NCI-H524 (cell line): Measurements from ENCODE around the gene IGSF3.
"Not testable (repeated sequence)": the region's sequence is repeated elsewhere in the genome, so short reads cannot be mapped to it uniquely, and the experiment has no call there.

Experiments used
- DNase-seq, 2 experiments: peaks; one replicate each; lab custom pipeline; 2025; lab: John Stamatoyannopoulos, UW

Gene IGSF3

GRCh38 chr1:116630057-116630456 is 37.5 kb downstream of the IGSF3 start:
- DNase-seq = not testable (repeated sequence)

GRCh38 chr1:116629441-116629840 is 38.1 kb downstream of the IGSF3 start:
- DNase-seq = peak in 1 of 2 experiments; percentile 54

- DNase-seq = no peak
These were observed 39.1 kb downstream of the IGSF3 start for GRCh38 chr1:116628448-116628847.

- DNase-seq = peak in 1 of 2 experiments; percentile 68
These were observed 40.2 kb downstream of the IGSF3 start for GRCh38 chr1:116627357-116627756.

DNA sequence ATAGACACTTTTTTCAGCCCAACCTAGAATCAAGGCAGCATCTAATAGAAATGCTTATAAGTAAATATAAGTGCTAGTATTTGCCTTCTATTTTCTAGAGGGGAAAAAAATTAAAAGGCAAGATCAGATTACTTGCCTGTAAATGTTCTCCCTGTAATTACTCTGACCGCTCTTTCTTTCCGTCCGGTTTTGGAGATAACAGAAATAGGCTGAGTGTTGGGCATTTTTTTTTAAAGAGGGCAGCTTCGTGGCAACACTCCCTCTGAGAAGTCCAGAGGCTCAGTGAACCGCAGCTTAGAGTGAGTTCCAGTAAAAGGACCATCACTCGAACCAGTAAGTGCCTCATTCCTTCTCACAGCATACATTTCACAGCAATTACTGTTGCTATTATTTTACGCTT is 40.6 kb downstream of the IGSF3 start:
- DNase-seq = not testable (repeated sequence)

- not testable (repeated sequence) for DNase-seq
These were observed 42.4 kb downstream of the IGSF3 start for GRCh38 chr1:116625155-116625554.

DNA sequence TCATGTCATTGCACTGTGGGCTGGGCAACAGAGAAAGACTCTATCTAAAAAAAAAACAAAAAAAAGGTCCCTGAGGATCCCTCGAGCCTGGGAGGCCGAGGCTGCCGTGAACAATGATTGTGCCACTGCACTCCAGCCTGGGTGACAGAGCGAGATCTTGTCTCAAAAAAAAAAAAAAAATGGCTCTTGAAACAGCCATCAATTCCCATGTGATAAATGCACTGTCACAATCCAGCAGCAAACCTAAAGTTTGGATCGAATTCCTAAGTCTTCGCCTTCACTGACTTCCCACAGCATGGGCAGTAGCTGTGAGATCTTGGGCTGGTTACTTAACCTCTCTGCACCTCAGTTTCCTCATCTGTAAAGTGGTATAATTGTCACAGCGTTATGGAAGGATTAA is 43.5 kb downstream of the IGSF3 start:
- no peak for DNase-seq

GRCh38 chr1:116622496-116622895 is 45.0 kb downstream of the IGSF3 start:
- not testable (repeated sequence) for DNase-seq

DNA sequence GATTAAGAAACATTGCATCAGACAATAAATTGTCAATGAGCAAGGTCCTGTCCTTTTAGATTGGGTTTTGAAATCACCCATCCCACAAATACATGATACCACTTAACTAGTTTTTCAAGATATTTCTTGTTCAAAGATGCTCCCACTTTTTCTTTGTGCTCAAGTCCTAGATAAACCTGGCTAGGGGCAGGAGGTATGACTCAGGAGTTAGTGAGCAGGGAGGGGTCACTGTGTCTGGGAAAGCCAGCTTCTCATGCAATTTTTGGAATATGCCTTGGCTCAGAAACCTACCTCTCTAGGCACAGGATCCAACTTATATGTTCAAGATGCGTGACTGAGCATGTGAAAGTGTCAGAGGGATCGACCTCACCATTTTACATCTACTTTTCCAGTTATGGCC is 45.8 kb downstream of the IGSF3 start:
- DNase-seq = not testable (repeated sequence)

GRCh38 chr1:116620392-116620791 is 47.1 kb downstream of the IGSF3 start:
- DNase-seq = not testable (repeated sequence)

- DNase-seq = not testable (repeated sequence)
These were observed 48.4 kb downstream of the IGSF3 start for GRCh38 chr1:116619106-116619505.

GRCh38 chr1:116617808-116618207 is 49.7 kb downstream of the IGSF3 start:
- peak; percentile 63 to 83 for DNase-seq

DNA sequence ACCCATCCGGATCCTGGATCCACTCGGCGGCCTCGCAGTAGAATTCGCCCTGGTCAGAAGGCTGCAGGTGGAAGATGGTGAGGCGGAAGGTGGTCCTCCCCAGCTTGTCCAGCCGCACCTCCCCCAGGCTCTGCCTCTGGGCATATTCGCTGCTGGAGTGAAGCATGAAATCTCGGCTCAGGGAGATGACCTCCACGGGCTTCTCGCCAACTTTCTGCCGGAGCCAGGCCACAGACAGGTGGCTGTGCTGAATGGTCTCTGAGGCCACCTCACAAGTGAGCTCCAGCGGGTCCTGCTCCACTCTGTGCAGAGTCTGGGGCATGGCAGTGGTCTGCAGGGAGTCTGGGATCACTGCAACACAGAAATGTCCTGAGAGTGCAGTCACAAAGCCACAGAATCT is 53.7 kb downstream of the IGSF3 start:
- DNase-seq = not testable (repeated sequence)

- DNase-seq = peak; percentile 67 to 90
These were observed 57.6 kb downstream of the IGSF3 start for GRCh38 chr1:116609801-116610371.

- not testable (repeated sequence) for DNase-seq
These were observed 58.7 kb downstream of the IGSF3 start for GRCh38 chr1:116608841-116609240.

DNA sequence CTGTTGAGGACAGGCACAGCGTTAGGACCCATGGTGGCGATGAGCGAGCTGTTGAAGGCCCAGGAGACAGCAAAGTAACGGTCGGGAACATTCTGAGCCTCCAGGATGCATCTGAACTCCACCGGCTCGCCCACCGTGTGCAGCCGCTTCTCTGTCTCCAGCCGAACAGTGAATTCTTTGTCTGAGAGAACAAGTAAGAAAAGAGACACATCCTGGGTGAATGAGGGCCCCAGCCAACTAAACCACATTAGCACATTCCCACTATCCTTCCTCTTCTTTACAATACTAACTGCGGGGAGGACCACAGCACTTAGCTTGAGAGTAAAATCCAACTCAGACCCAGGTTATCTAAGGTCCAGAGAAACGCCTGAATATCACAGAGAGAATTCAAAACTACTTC is 59.4 kb downstream of the IGSF3 start:
- not testable (repeated sequence) for DNase-seq

- DNase-seq = peak in 1 of 2 experiments; percentile 32
These were observed 60.1 kb downstream of the IGSF3 start for GRCh38 chr1:116607463-116607862.

DNA sequence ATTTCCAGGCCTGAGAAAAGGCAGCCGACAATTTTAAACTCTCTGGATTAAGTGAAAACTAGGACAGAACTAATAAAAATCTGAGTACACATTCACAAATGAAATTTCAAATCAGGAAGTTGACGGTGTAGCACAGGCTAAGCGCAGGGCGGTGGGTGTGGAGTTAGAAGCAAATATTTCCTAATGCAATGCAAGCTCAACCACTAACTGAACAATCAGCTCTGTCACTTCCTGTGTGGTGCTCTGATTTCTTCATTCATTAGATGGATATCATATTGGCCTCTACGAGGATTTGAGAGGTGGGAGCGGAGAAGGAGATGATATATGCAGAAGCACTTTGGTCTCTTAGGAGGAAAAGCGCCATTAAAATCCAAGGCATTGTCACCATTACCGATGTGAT is 61.5 kb downstream of the IGSF3 start:
- DNase-seq = not testable (repeated sequence)

GRCh38 chr1:116605315-116605714 is 62.2 kb downstream of the IGSF3 start:
- no peak for DNase-seq

GRCh38 chr1:116604408-116604807 is 63.1 kb downstream of the IGSF3 start:
- DNase-seq = peak in 1 of 2 experiments; percentile 79

- peak in 1 of 2 experiments; percentile 22 for DNase-seq
These were observed 63.9 kb downstream of the IGSF3 start for GRCh38 chr1:116603646-116604045.

GRCh38 chr1:116599369-116599768 is 68.2 kb downstream of the IGSF3 start:
- DNase-seq = not testable (repeated sequence)

- DNase-seq = peak in 1 of 2 experiments; percentile 24
These were observed 69.0 kb downstream of the IGSF3 start for GRCh38 chr1:116598420-116599036.

DNA sequence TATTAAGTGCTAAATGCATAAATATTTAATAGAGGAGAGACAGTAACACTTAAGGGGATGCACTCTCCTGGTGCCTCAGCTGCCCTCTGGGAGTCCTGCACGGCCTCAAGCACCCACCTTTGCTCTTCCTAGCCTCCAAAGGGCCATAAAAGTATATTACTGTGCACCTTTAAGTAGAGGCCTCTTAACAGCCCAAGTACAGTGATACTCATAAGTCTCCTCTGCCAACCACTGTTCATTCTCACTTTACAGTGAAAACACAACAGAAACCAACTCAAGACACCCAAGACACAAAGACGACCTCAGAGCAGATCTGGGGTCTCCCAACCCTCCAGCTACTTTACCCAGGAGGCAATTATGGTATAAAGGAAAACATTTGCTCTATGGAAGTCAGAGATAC is 70.1 kb downstream of the IGSF3 start:
- not testable (repeated sequence) for DNase-seq
